SU-DHL-6 (cell line): Measurements from ENCODE around the gene MAP4K5.
A peak's percentile ranks its signal among the peaks of the same experiment; 100 is the strongest.

Experiments used
- H2AFZ ChIP-seq: fragments of 200-600 bp; sonication (generic); 2 replicates; pipeline ENCODE4 v1.6.1; 2014; ENCODE audit warnings: low read depth, mild to moderate bottlenecking, moderate library complexity, mixed read lengths, antibody characterized with exemption, low read length; ENCODE audit not compliant: severe bottlenecking
- H3F3A ChIP-seq: fragments of 200-600 bp; shearing (Covaris generic); 2 replicates; pipeline ENCODE4 v1.6.0; 2016; ENCODE audit warnings: antibody characterized with exemption, mild to moderate bottlenecking; ENCODE audit not compliant: insufficient read depth
- H3K27ac ChIP-seq: fragments of 200-600 bp; sonication (generic); 2 replicates; pipeline ENCODE4 v1.5.1; 2016; ENCODE audit warnings: low read depth, mild to moderate bottlenecking, low read length, moderate library complexity, mixed read lengths
- H3K27me3 ChIP-seq: fragments of 200-600 bp; sonication (generic), shearing (Covaris generic); 2 replicates; pipeline ENCODE4 v1.6.0; 2014; ENCODE audit warnings: mild to moderate bottlenecking, low read length
- H3K36me3 ChIP-seq: fragments of 200-600 bp; sonication (generic); 2 replicates; pipeline ENCODE4 v1.6.1; 2014; ENCODE audit warnings: mild to moderate bottlenecking, low read length, mixed read lengths
- H3K4me2 ChIP-seq: fragments of 300-600, 200-600 bp; shearing (Covaris generic), sonication (generic); 2 replicates; pipeline ENCODE4 v1.6.0; 2014; ENCODE audit warnings: low read length, low read depth, mild to moderate bottlenecking; ENCODE audit not compliant: poor library complexity, severe bottlenecking
- H3K4me3 ChIP-seq: fragments of 200-600 bp; sonication (generic); 2 replicates; pipeline ENCODE4 v1.5.1; 2014; ENCODE audit warnings: antibody characterized with exemption, low read length, mild to moderate bottlenecking, mixed read lengths; ENCODE audit not compliant: insufficient read depth, poor library complexity, severe bottlenecking
- H3K79me2 ChIP-seq: fragments of 200-600 bp; sonication (generic); 2 replicates; pipeline ENCODE4 v1.6.1; 2014; ENCODE audit warnings: mild to moderate bottlenecking, low read length, moderate library complexity; ENCODE audit not compliant: insufficient read depth
- H3K9ac ChIP-seq: fragments of 200-600 bp; sonication (generic); 2 replicates; pipeline ENCODE4 v1.7.0; 2014; ENCODE audit warnings: mild to moderate bottlenecking, low read length
- H3K9me2 ChIP-seq: fragments of 200-600 bp; sonication (generic); replicated peaks from 2 replicates; pipeline ENCODE4 v1.6.1; 2014; ENCODE audit warnings: low read length; ENCODE audit not compliant: insufficient read depth
- H3K9me3 ChIP-seq: fragments of 200-600 bp; sonication (generic); 2 replicates; pipeline ENCODE4 v1.6.1; 2014; ENCODE audit warnings: low read length, mixed read lengths; ENCODE audit not compliant: insufficient read depth
- H4K20me1 ChIP-seq: fragments of 200-600 bp; sonication (generic); 2 replicates; pipeline ENCODE4 v1.6.1; 2014; ENCODE audit warnings: low read depth, mild to moderate bottlenecking, antibody characterized with exemption, low read length, moderate library complexity, mixed read lengths
- CTCF ChIP-seq: fragments of 200-600 bp; sonication (generic); IDR thresholded peaks from one replicate; pipeline ENCODE4 v1.5.1; 2017; ENCODE audit warnings: antibody characterized with exemption, mild to moderate bottlenecking, low read length, moderate library complexity; ENCODE audit not compliant: insufficient read depth, poor library complexity, severe bottlenecking
- EZH2phosphoT487 ChIP-seq: fragments of 200-600 bp; sonication (generic), shearing (Covaris generic); conservative IDR thresholded peaks from 2 replicates; pipeline ENCODE4 v1.6.1; 2018; ENCODE audit warnings: mild to moderate bottlenecking, antibody characterized with exemption, low read length, moderate library complexity, mixed read lengths

MAP4K5 gene

GRCh38 chr14:50397390-50398188 is 134.8 kb downstream of the MAP4K5 start:
- TF ChIP-seq CTCF, result no peak
- TF ChIP-seq EZH2phosphoT487, result no peak
- Histone ChIP-seq H2AFZ (peak overlapping the region; percentile 88), H3K79me2 (no peaks in the 10 kb centered on the region), H3K9ac (no peak overlapping the region), H3K9me3 (no peaks in the 10 kb centered on the region), H3K27ac (no peak overlapping the region), H4K20me1 (no peaks in the 10 kb centered on the region), H3K4me2 (peak overlapping the region; percentile 58), H3K36me3 (no peaks in the 10 kb centered on the region), H3K9me2 (no peaks in the 10 kb centered on the region), H3K4me3 (no peak overlapping the region), H3F3A (peaks cover 7% of the 10 kb centered on the region; the same call in 1 of the 2 replicates), H3K27me3 (no peaks in the 10 kb centered on the region)

GRCh38 chr14:50396631-50397389 is 135.6 kb downstream of the MAP4K5 start, which contains the start of gene CDKL1:
CDKL1 (minus strand) TSS chr14:50396881; CDS start chr14:50395868, 1,013 bp downstream.
- Histone ChIP-seq H3K9me2 (no peaks in the 10 kb centered on the region), H3K27me3 (no peaks in the 10 kb centered on the region), H2AFZ (peak within 1 kb of the TSS; percentile 88), H3K36me3 (no peaks in the 10 kb centered on the region), H3F3A (peaks cover 7% of the 10 kb centered on the region; the same call in 1 of the 2 replicates), H3K79me2 (no peaks in the 10 kb centered on the region), H3K4me2 (peak within 1 kb of the TSS; percentile 58), H3K9ac (peak within 1 kb of the TSS; percentile 58), H3K4me3 (peak within 1 kb of the TSS; percentile 55), H4K20me1 (no peaks in the 10 kb centered on the region), H3K9me3 (no peaks in the 10 kb centered on the region), H3K27ac (no peak within 1 kb of the TSS)
- TF ChIP-seq CTCF, result no peak
- TF ChIP-seq EZH2phosphoT487, result no peak

- H4K20me1 ChIP-seq, result no peaks in the 10 kb centered on the region
- H3K9ac ChIP-seq, result no peak overlapping the region
- TF ChIP-seq EZH2phosphoT487 (no peak), CTCF (no peak)
- H3F3A ChIP-seq, result peaks cover 7% of the 10 kb centered on the region; the same call in 1 of the 2 replicates
- no peaks in the 10 kb centered on the region for H3K79me2 ChIP-seq
- H3K4me2 ChIP-seq, result no peak overlapping the region
- no peak overlapping the region for H3K4me3 ChIP-seq
- no peaks in the 10 kb centered on the region for H3K36me3 ChIP-seq
- H3K27ac ChIP-seq, result no peak overlapping the region
- no peaks in the 10 kb centered on the region for H3K27me3 ChIP-seq
- no peak overlapping the region for H2AFZ ChIP-seq
- H3K9me2 ChIP-seq, result no peaks in the 10 kb centered on the region
- no peaks in the 10 kb centered on the region for H3K9me3 ChIP-seq
These were observed 136.9 kb downstream of the MAP4K5 start for GRCh38 chr14:50395448-50395847.
